ENCODE data around the gene HTR3D. TPM values are rescaled to one million over a fixed set of nuclear protein-coding genes. Genes with fewer than 3 reads are reported as not detected.

The HTR3D gene
- total RNA-seq, 1 experiment from 2014 or later = not detected

DNA sequence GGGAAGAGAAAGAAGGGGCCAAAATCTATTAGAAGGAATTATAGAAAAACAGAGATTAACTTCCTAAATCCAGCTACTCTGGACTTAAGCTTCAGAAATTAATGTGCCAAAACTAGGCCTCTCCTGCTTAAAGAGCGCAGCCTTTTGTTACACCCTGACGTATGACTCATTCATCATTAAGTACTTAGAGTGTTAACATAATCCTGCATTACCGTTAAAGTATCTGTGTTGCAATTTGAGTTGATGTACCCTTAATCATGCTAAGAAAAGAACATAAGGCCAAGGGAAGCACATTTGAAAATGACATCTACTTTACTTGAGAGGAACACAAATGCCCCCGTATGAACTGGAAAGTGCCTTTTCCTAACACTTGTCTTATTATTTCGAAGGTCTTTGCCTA lies 7.9 kb downstream of the HTR3D start:
- DNase-seq (ENCODE audit: low read depth, low spot score) (no peak), ATAC-seq (no peak)
- POLR2A ChIA-PET = no interaction called here
- BruUV-seq (replicated peaks) = no TSS peak
- no peak overlapping the region for H3K4me3 ChIP-seq (replicated peaks in 1 of 2; ENCODE audit: low read depth in 1 of 2, low read length in 2 of 2)
- H3K79me2 ChIP-seq (ENCODE audit: insufficient read depth, low read length) = no peaks in the 10 kb centered on the region
- H3K4me1 ChIP-seq (ENCODE audit: control insufficient read depth in 1 of 2, insufficient read depth in 2 of 2, low read length in 2 of 2) = no peaks in the 10 kb centered on the region
- no peaks in the 10 kb centered on the region for H4K20me1 ChIP-seq (ENCODE audit: insufficient read depth)
- H3K4me2 ChIP-seq (ENCODE audit: low read length) = no peak overlapping the region
- RAD21 ChIA-PET (ENCODE audit: low non-redundant PET in 1 of 2, low total read pairs in 2 of 2, uncharacterized antibody in 2 of 2, unreplicated experiment in 2 of 2) = no interaction called here
- H3K9me2 ChIP-seq (ENCODE audit: insufficient read depth) = no peaks in the 10 kb centered on the region
- peaks cover 6% of the 10 kb centered on the region; the same call in 1 of the 2 replicates for H3K27me3 ChIP-seq (ENCODE audit: insufficient read depth, low read length)
- no peak overlapping the region for H3K27ac ChIP-seq (ENCODE audit: low read depth, low read length)
- CTCF ChIA-PET = interaction anchor here (1.0 to 1.2 kb wide), 3 partner anchors 71 to 250 kb away, joined by 3 to 4 read pairs (median 4); no protein-coding TSS in a partner anchor
- no peak overlapping the region for H2AFZ ChIP-seq (ENCODE audit: low read depth, low read length, poor library complexity, severe bottlenecking)
- no peak overlapping the region for H3K9ac ChIP-seq (ENCODE audit: low read length)
- intact Hi-C loops (cut with micrococcal nuclease) = no loop called here
- TF ChIP-seq POLR2A (IDR thresholded peaks at IDR 0.05; ENCODE audit: borderline replicate concordance, extremely low read depth, insufficient read depth, insufficient read length) (no peak), EGR1 (IDR thresholded peaks at IDR 0.05; ENCODE audit: low read depth) (no peak), RAD21 (IDR thresholded peaks at IDR 0.05; ENCODE audit: low read depth) (no peak), SRF (IDR thresholded peaks at IDR 0.05; ENCODE audit: low read depth) (no peak), EZH2phosphoT487 (IDR thresholded peaks at IDR 0.05; ENCODE audit: borderline replicate concordance) (no peak), CBX3 (IDR thresholded peaks at IDR 0.05; ENCODE audit: low read depth) (no peak), SIN3A (IDR thresholded peaks at IDR 0.05; ENCODE audit: low read depth) (no peak), SP1 (IDR thresholded peaks at IDR 0.05; ENCODE audit: low read depth) (no peak)
- TF ChIP-seq, protein P1, sequence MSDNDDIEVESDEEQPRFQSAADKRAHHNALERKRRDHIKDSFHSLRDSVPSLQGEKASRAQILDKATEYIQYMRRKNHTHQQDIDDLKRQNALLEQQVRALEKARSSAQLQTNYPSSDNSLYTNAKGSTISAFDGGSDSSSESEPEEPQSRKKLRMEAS (IDR thresholded peaks at IDR 0.05) = no peak
- TF ChIP-seq, protein P2, sequence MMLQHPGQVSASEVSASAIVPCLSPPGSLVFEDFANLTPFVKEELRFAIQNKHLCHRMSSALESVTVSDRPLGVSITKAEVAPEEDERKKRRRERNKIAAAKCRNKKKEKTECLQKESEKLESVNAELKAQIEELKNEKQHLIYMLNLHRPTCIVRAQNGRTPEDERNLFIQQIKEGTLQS (IDR thresholded peaks at IDR 0.05) = no peak
- TF ChIP-seq, protein P3, sequence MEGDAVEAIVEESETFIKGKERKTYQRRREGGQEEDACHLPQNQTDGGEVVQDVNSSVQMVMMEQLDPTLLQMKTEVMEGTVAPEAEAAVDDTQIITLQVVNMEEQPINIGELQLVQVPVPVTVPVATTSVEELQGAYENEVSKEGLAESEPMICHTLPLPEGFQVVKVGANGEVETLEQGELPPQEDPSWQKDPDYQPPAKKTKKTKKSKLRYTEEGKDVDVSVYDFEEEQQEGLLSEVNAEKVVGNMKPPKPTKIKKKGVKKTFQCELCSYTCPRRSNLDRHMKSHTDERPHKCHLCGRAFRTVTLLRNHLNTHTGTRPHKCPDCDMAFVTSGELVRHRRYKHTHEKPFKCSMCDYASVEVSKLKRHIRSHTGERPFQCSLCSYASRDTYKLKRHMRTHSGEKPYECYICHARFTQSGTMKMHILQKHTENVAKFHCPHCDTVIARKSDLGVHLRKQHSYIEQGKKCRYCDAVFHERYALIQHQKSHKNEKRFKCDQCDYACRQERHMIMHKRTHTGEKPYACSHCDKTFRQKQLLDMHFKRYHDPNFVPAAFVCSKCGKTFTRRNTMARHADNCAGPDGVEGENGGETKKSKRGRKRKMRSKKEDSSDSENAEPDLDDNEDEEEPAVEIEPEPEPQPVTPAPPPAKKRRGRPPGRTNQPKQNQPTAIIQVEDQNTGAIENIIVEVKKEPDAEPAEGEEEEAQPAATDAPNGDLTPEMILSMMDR (IDR thresholded peaks at IDR 0.05 in 2 of 3, conservative IDR thresholded peaks at IDR 0.05 in 1 of 3; ENCODE audit: borderline replicate concordance in 1 of 3, insufficient read depth in 1 of 3, low read depth in 2 of 3, low read length in 2 of 3) = no peak
- no peaks in the 10 kb centered on the region for H3K9me3 ChIP-seq (ENCODE audit: control insufficient read depth in 1 of 2, insufficient read depth in 1 of 2, low read depth in 1 of 2, low read length in 2 of 2)
- no peaks in the 10 kb centered on the region for H3K36me3 ChIP-seq (ENCODE audit: control insufficient read depth in 1 of 2, insufficient read depth in 2 of 2, low read length in 2 of 2)

Measured in HCT116 (cell line).